Upper lobe of left lung (tissue), 4 donors: ENCODE measurements around the gene TBC1D17.

Experiments
- POLR2A ChIP-seq, 4 donors: fragments of 450-650 bp; IDR thresholded peaks; one replicate each; pipeline ENCODE4 v1.5.1; 2016 to 2017; ENCODE audit warnings: antibody characterized with exemption in 4 of 4, mild to moderate bottlenecking in 2 of 4
- POLR2AphosphoS5 ChIP-seq, 2 donors: sonication (generic); formaldehyde crosslinking; IDR thresholded peaks; one replicate each; pipeline ENCODE4 v1.5.1; 2017; ENCODE audit warnings: antibody characterized with exemption in 2 of 2
- TF ChIP-seq, protein P1 (sequence below), 6 experiments: fragments of 450-650 bp in 4 of 6; fragments of 200-600 bp in 2 of 6; sonication (generic) in 2 of 6; IDR thresholded peaks; one replicate each; pipeline ENCODE4 v1.5.1; 2016 to 2019; ENCODE audit warnings: antibody characterized with exemption in 6 of 6

DNA sequence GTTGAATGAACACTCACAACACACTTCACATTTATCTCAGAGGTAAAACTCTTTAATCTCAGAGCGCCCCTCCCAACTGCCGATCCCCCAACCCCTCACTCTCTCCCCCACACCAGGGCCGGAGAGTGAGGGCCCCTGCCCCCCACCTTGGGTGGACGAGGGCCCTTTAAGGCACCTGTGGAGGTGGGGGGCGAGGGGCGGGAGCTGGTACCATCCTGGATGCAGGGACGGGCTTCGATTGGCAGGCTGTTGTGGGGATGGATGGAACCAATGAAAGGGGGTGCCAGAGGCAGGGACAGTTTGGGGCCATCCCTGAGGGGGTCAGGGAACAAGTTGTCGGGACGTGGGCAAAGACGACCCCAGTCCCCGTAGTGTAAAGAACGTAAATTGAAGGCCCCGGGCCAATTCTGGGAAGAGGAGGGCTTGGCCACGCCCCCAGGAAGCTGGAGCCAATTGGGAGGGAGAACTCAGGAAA is 8.5 kb upstream of the TBC1D17 start:
- TF ChIP-seq, protein P1, sequence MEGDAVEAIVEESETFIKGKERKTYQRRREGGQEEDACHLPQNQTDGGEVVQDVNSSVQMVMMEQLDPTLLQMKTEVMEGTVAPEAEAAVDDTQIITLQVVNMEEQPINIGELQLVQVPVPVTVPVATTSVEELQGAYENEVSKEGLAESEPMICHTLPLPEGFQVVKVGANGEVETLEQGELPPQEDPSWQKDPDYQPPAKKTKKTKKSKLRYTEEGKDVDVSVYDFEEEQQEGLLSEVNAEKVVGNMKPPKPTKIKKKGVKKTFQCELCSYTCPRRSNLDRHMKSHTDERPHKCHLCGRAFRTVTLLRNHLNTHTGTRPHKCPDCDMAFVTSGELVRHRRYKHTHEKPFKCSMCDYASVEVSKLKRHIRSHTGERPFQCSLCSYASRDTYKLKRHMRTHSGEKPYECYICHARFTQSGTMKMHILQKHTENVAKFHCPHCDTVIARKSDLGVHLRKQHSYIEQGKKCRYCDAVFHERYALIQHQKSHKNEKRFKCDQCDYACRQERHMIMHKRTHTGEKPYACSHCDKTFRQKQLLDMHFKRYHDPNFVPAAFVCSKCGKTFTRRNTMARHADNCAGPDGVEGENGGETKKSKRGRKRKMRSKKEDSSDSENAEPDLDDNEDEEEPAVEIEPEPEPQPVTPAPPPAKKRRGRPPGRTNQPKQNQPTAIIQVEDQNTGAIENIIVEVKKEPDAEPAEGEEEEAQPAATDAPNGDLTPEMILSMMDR (IDR thresholded peaks at IDR 0.05), result no peak
- no peak for TF ChIP-seq POLR2A (IDR thresholded peaks at IDR 0.05)
- peak in 1 of 2 donors; percentile 30 for TF ChIP-seq POLR2AphosphoS5 (IDR thresholded peaks at IDR 0.05)
